Panc1 (cell line): ENCODE results near the gene SLC66A3. TPM values are rescaled to one million over a fixed set of nuclear protein-coding genes. Genes with fewer than 3 reads are reported as not detected.

Experiments used
- ATAC-seq: fragments of 200-7000 bp; cut with Tn5 transposase; 2 replicates; pipeline ENCODE4 v1.9.1; 2020; ENCODE audit warnings: mild to moderate bottlenecking, moderate library complexity
- BruUV-seq: library from RNA; stranded (reverse); fragments of 400-500 nt; replicated peaks from 2 replicates; lab custom pipeline; 2021; lab: Mats Ljungman, UMichigan
- CTCF ChIA-PET: fragments of 300-600 bp; sonication (Branson Sonifier 250); formaldehyde crosslinking; loops from one replicate; lab custom pipeline; 2022; ENCODE audit warnings: antibody characterized with exemption; lab: Charles Lee
- POLR2A ChIA-PET: fragments of 300-600 bp; sonication (Branson Sonifier 250); formaldehyde crosslinking; loops from one replicate; lab custom pipeline; 2022; ENCODE audit warnings: antibody characterized with exemption; lab: Charles Lee
- DNase-seq: peaks from one replicate; pipeline ENCODE4 v3.0.0-alpha.2; 2010; ENCODE audit warnings: low read depth, low spot score
- H3K27ac ChIP-seq: 2 replicates; pipeline ENCODE4 v1.5.1; 2011; ENCODE audit warnings: mild to moderate bottlenecking, low read length, inconsistent platforms
- H3K27me3 ChIP-seq: fragments of 200-500 bp; sonication (Bioruptor generic); 2 replicates; pipeline ENCODE4 v1.6.0; 2014; ENCODE audit warnings: low read length, inconsistent platforms; ENCODE audit not compliant: control insufficient read depth, insufficient read depth
- H3K36me3 ChIP-seq: fragments of 200-500 bp; sonication (Bioruptor generic); 2 replicates; pipeline ENCODE4 v1.5.1; 2014; ENCODE audit warnings: inconsistent platforms, mild to moderate bottlenecking, low read length, moderate library complexity; ENCODE audit not compliant: control insufficient read depth, insufficient read depth
- H3K4me1 ChIP-seq: 2 replicates; pipeline ENCODE4 v1.5.1; 2011; ENCODE audit warnings: inconsistent platforms, mild to moderate bottlenecking, low read length, moderate library complexity; ENCODE audit not compliant: control insufficient read depth, insufficient read depth
- H3K4me3 ChIP-seq, 2 experiments: 2 replicates each; pipeline ENCODE4 v1.5.1; 2011 to 2012; ENCODE audit warnings: low read depth in 2 of 2, low read length in 2 of 2, mild to moderate bottlenecking in 2 of 2, inconsistent platforms in 1 of 2, moderate library complexity in 1 of 2
- H3K9me3 ChIP-seq: fragments of 200-500 bp; sonication (Bioruptor generic); 2 replicates; pipeline ENCODE4 v1.5.1; 2014; ENCODE audit warnings: low read depth, mild to moderate bottlenecking, inconsistent platforms, low read length, moderate library complexity; ENCODE audit not compliant: control insufficient read depth, insufficient read depth
- CTCF ChIP-seq: fragments of 450-650 bp; IDR thresholded peaks from 2 replicates; pipeline ENCODE4 v1.5.1; 2017; ENCODE audit warnings: mild to moderate bottlenecking
- POLR2AphosphoS5 ChIP-seq: IDR thresholded peaks from 2 replicates; pipeline ENCODE4 v1.6.1; 2012; ENCODE audit warnings: mild to moderate bottlenecking, low read depth, low read length, moderate library complexity
- REST ChIP-seq, 2 experiments: IDR thresholded peaks; 2 replicates each; pipeline ENCODE4 v1.6.1; 2011 to 2012; ENCODE audit warnings: low read depth in 2 of 2, control low read depth in 1 of 2, low read length in 1 of 2, mild to moderate bottlenecking in 1 of 2, moderate library complexity in 1 of 2; ENCODE audit not compliant: insufficient read depth in 1 of 2
- SIN3A ChIP-seq: IDR thresholded peaks from 2 replicates; pipeline ENCODE4 v1.6.1; 2012; ENCODE audit warnings: low read depth, mild to moderate bottlenecking, low read length, moderate library complexity, borderline replicate concordance; ENCODE audit not compliant: insufficient read depth
- TCF7L2 ChIP-seq: IDR thresholded peaks from 2 replicates; pipeline ENCODE4 v1.6.1; 2011; ENCODE audit warnings: mild to moderate bottlenecking, low read depth, low read length, inconsistent platforms
- in situ Hi-C: cut with HindIII; loops from 2 replicates; pipeline ENCODE4 v1.10.0; 2016; ENCODE audit warnings: low sequenced_read_pairs, low pct_unique_long_range_greater_than_20kb
- intact Hi-C: fragments of 100-400 bp; cut with micrococcal nuclease; formaldehyde crosslinking; loops from one replicate; pipeline ENCODE4 v1.10.0; 2022; ENCODE audit not compliant: unreplicated experiment
- total RNA-seq: library from RNA; stranded (reverse); gene quantifications from one replicate; pipeline ENCODE4 v1.2.1, GENCODE V29; 2021; ENCODE audit not compliant: unreplicated experiment

Gene SLC66A3
- total RNA-seq, 1 experiment from 2014 or later: 39.1 TPM

GRCh38 chr2:11112870-11113428, 42.3 kb upstream of the SLC66A3 start:
- Histone ChIP-seq H3K4me1 (no peaks in the 10 kb centered on the region), H3K27me3 (no peaks in the 10 kb centered on the region), H3K36me3 (no peaks in the 10 kb centered on the region), H3K4me3 (no peak overlapping the region), H3K9me3 (no peaks in the 10 kb centered on the region), H3K27ac (no peak overlapping the region)
- DNase-seq: no peak
- ATAC-seq: no peak
- no TSS peak for BruUV-seq
- CTCF ChIA-PET: no interaction called here
- POLR2A ChIA-PET: no interaction called here
- TF ChIP-seq SIN3A: no peak
- in situ Hi-C loops (no loop called here), intact Hi-C loops (no loop called here)

- ATAC-seq: no peak
- in situ Hi-C loops: no loop called here
- TF ChIP-seq CTCF: no peak
- no peak for TF ChIP-seq POLR2AphosphoS5
- no peak for TF ChIP-seq SIN3A
- H3K27ac ChIP-seq: no peak overlapping the region
- no peaks in the 10 kb centered on the region for H3K4me1 ChIP-seq
- no peaks in the 10 kb centered on the region for H3K9me3 ChIP-seq
- H3K4me3 ChIP-seq: no peak overlapping the region
- DNase-seq: no peak
- no peaks in the 10 kb centered on the region for H3K27me3 ChIP-seq
- intact Hi-C loops: no loop called here
- no peaks in the 10 kb centered on the region for H3K36me3 ChIP-seq
- POLR2A ChIA-PET: no interaction called here
- no TSS peak for BruUV-seq
- CTCF ChIA-PET: no interaction called here
Observed at GRCh38 chr2:11117776-11118175, 37.5 kb upstream of the SLC66A3 start.

- in situ Hi-C loops (no loop called here), intact Hi-C loops (no loop called here)
- Histone ChIP-seq H3K36me3 (no peaks in the 10 kb centered on the region), H3K9me3 (no peaks in the 10 kb centered on the region), H3K27ac (no peak overlapping the region), H3K4me1 (no peaks in the 10 kb centered on the region), H3K27me3 (no peaks in the 10 kb centered on the region), H3K4me3 (no peak overlapping the region)
- ATAC-seq: no peak
- DNase-seq: no peak
- CTCF ChIA-PET: no interaction called here
- POLR2A ChIA-PET: no interaction called here
- no TSS peak for BruUV-seq
- no peak for TF ChIP-seq TCF7L2
Observed at GRCh38 chr2:11118761-11119160, 36.5 kb upstream of the SLC66A3 start.

- POLR2A ChIA-PET: interaction anchor here (0.6 kb wide), 1 partner anchor 283 kb away, joined by 3 read pairs; no protein-coding TSS in a partner anchor
- TF ChIP-seq CTCF: no peak
- TF ChIP-seq SIN3A: no peak
- TF ChIP-seq TCF7L2: no peak
- TF ChIP-seq REST (IDR thresholded peaks at IDR 0.05; ENCODE audit: insufficient read depth in 1 of 2, low read depth in 2 of 2, low read length in 1 of 2): no peak
- no peak for TF ChIP-seq POLR2AphosphoS5
- intact Hi-C loops (no loop called here), in situ Hi-C loops (no loop called here)
- no peaks in the 10 kb centered on the region for H3K27me3 ChIP-seq
- no peaks in the 10 kb centered on the region for H3K4me1 ChIP-seq
- no peak for DNase-seq
- CTCF ChIA-PET: interaction anchor here (0.6 kb wide), 1 partner anchor 12 kb away, joined by 4 read pairs; a partner anchor contains a TSS
- H3K4me3 ChIP-seq: no peak overlapping the region
- no peaks in the 10 kb centered on the region for H3K36me3 ChIP-seq
- no peak overlapping the region for H3K27ac ChIP-seq
- ATAC-seq: no peak
- no TSS peak for BruUV-seq
- H3K9me3 ChIP-seq: no peaks in the 10 kb centered on the region
Observed at GRCh38 chr2:11121099-11121822, 34.0 kb upstream of the SLC66A3 start.
